SIG-M5 (cell line): Measurements from ENCODE around the gene CALD1.

ENCODE experiments used
- DNase-seq: peaks from one replicate; lab custom pipeline; 2025; lab: John Stamatoyannopoulos, UW

The CALD1 gene

DNA sequence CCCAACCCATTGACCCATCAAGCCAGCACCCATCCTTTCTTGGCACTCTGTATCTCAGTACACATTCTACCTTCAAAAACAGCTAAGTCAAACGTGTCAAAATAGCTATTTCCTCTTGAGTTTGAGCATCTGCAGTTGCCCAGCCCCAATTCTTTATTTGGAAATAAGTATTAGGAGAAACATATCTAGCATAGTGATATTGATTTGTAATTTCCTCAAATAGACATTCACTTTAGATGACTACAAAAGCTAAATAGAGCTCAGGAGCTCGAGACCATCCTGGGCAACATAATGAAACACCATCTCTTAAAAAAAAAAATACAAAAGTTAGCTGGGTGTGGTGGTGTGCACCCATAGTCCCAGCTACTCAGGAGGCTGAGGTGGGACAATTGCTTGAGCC, 147.6 kb downstream of the CALD1 start:
- no peak for DNase-seq

DNA sequence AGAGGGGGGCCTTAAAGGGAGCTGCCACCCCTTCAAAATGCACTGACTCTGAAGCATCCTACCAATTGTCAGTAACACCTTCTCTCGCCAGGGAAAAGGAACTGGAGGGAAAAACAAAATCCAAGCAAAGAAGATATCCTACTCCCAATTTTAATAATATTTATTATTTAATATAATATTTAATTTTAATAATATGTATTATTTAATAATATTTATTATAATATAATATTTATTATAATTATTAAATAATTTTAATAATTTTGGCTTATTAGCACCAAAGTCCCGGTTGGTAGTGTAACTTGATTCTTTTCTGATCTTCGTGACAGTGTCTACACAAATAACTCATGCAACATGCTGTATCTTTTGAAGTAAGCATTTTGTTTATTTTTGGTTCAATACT, 148.3 kb downstream of the CALD1 start:
- DNase-seq, result no peak

DNA sequence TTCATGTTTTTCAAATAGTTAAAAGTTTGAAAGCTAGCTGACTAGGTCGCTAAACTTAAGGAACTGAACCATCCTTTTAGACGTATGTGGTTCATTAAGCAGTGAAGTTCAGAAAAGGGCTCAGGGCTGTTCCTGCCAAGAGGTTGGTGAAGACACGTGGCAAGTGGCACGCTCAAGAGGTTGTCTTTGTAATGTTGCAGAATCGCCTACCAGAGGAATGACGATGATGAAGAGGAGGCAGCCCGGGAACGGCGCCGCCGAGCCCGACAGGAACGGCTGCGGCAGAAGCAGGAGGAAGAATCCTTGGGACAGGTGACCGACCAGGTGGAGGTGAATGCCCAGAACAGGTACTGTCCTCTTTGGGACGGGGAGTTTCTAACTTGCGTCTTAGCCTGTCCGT, 149.1 kb downstream of the CALD1 start:
- DNase-seq, result no peak

DNA sequence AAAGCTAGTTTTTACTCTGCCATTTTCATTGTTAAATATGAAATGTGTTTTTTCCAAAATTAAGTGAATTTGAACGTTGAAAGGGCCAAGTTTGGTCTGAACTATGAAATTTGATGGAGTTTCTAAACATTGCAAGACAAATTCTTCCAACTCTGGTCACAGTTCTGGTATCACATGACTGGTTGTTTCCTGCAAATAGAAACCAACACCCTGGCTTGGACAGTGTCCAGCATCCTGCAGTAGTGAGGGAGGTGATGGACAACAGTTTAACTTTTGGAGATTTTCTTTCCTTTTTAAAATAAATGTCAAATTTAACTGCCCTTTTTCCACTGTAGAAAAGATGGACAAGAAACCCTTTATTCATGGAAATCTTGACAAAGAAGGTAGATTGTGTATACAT, 152.1 kb downstream of the CALD1 start:
- no peak for DNase-seq

DNA sequence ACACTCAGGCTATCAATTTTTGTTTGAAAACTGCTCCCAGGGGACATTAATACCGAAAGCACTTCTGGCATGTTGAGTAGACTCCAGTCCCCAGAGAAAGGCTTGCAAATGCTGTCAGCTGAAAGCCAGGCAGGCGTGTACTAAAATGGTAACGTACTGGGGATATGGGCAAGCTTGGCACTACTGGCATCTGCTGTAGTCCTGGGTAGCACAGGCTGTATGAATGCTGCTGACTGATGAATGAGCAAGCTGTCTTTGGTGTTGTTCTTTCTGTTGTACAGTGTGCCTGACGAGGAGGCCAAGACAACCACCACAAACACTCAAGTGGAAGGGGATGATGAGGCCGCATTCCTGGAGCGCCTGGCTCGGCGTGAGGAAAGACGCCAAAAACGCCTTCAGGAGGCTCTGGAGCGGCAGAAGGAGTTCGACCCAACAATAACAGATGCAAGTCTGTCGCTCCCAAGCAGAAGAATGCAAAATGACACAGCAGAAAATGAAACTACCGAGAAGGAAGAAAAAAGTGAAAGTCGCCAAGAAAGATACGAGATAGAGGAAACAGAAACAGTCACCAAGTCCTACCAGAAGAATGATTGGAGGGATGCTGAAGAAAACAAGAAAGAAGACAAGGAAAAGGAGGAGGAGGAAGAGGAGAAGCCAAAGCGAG, 153.4 kb downstream of the CALD1 start:
- no peak for DNase-seq

DNA sequence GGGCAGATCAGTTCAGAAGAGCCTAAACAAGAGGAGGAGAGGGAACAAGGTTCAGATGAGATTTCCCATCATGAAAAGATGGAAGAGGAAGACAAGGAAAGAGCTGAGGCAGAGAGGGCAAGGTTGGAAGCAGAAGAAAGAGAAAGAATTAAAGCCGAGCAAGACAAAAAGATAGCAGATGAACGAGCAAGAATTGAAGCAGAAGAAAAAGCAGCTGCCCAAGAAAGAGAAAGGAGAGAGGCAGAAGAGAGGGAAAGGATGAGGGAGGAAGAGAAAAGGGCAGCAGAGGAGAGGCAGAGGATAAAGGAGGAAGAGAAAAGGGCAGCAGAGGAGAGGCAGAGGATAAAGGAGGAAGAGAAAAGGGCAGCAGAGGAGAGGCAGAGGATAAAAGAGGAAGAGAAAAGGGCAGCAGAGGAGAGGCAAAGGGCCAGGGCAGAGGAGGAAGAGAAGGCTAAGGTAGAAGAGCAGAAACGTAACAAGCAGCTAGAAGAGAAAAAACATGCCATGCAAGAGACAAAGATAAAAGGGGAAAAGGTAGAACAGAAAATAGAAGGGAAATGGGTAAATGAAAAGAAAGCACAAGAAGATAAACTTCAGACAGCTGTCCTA, 154.1 kb downstream of the CALD1 start:
- DNase-seq, result no peak

DNA sequence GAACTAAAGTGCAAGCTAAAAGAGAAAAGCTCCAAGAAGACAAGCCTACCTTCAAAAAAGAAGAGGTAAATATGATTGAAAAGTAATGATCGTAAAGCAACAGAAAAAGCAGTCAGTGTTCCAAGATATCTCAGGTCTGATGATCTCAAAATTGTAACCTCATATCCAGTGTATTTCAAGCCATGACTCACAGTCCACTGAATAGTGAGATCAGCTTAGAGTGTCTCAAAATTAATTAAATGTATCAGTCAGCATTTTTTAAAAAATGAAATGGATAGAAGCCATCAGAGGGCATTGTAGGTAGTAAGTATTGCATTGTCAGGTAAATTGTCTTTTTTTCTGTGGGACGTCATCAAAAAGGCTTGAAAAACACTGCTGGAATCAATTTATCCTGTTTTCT, 156.3 kb downstream of the CALD1 start:
- DNase-seq, result no peak

DNA sequence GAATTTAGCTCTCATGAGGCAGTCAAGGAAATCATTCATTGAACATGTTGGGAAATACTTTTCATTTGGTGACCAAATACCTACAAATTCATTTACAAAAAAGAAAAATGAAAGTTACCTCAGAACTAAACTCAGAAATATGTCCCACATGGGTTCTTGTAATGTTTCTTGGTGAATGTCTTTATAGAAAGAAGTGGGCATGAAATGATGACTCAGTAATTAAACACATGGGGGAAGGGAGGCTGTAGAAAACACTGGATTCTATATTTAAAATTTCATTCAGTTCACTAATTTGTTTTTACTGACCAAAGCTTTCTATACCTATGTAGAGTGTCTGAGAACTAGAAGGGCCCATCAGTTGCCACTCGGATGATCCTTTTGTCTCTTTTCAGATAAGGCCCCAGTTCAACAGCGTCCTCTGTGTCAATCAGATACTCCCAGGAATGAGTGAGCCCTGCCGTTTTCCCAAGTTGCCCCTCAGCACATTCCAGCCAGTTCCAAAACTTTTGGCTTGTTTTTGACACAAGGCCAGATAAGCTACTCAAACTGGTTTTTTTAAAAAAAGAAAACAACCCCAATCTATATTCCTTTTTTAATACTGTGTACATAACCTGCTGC, 157.6 kb downstream of the CALD1 start:
- DNase-seq, result no peak

DNA sequence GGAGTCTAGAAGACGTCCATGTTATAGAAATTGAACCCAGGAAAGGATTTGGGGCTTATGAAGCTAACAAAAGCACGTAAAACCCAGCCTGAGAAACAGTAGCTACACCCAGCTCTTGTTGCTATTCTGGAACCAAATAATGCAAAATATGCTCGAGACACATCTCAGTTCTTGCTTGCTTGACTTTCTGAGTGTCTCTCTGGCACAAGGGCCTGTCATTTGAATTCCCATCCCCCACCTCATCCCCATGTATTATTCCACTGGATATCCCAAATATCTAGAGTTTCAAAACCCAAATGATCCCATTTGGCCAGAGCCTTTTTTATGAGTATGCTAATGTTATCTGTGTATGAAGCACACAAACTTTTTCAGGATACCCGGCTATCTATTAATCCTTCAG, 158.7 kb downstream of the CALD1 start:
- no peak for DNase-seq

DNA sequence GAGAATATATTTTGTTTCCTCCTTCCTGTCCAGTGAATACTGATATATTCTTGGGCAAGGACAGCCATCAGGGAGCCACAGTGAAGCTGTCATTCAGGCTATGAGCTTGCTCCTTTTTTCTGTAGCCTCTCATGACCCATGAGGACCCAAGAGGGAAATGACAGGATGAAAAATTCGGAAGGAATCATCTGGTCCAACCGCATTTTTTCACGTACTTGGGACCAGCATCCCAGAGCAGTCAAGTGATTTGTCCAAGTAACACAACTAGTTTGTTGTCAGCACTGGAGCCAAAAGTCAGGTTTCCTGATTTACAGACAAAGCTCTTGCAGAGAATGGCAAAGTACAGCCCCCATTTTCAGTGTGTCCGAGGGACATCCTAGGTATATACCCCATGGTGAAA, 159.7 kb downstream of the CALD1 start:
- DNase-seq, result no peak

DNA sequence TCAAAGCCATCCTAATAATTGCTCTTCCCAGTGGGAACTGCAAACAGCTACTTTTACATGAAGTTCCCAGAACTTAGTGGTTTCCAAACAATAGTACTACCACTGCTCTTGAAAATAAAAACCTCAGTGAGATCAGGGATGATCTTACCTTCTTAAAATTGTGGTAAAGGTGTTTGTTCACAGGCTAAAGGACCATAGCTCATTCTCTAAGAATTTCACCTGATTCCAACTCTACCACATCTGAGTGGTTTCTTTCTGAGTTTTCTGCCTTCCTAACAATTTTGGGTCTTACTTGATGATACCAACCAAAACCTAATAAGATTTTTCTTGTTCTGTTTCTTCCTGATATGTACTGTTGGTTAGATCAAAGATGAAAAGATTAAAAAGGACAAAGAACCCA, 161.3 kb downstream of the CALD1 start:
- no peak for DNase-seq

DNA sequence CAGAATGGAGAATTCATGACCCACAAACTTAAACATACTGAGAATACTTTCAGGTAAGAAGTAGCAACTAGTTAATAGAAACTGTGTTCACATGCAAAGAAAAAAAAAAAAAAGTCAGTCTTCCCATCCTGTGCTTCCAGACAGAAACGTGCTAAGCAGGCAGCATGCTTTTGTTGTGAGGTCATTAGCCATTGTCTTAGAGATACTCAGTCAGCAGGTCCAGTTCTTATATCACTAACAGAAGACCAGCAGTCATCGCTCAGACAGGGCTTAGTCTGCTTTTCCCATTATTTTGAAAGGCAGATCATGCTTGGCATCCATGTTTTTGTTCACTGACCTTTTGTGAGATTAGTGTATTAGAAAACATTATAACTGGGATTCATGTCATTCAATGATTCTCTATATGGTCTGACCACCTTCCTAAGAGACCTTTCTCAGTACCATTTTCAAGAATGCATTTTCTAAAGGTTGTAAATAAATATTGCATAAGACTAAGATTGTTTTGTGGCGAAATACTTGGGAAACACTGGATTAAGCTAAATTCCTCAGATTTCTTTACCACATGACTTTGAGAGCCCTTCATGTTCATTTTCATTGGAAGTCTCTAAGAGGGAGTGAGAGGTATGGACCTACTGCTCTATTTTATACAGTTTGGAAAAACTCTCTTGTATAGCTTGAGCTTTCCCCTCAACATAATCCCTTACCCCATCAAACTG, 161.9 kb downstream of the CALD1 start:
- no peak for DNase-seq

DNA sequence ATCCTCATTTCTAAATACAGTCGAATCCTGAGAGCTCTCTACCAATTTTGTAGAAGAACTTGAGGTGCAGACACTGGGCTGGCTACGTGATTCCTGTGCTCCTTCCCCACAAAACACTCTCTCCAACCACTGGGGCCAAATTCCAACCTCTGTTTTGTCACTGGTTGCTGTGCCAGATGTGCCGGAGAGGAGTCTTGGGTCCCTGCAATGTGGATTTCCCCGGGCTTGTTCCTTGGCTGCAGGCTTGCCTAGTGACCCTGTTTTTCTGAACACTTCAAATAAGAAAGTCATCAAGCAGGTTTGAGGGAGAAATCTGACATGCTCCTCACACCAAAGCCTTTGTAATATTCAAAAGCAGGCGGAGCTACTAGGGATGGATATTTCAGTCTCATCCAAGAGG, 162.5 kb downstream of the CALD1 start:
- no peak for DNase-seq

DNA sequence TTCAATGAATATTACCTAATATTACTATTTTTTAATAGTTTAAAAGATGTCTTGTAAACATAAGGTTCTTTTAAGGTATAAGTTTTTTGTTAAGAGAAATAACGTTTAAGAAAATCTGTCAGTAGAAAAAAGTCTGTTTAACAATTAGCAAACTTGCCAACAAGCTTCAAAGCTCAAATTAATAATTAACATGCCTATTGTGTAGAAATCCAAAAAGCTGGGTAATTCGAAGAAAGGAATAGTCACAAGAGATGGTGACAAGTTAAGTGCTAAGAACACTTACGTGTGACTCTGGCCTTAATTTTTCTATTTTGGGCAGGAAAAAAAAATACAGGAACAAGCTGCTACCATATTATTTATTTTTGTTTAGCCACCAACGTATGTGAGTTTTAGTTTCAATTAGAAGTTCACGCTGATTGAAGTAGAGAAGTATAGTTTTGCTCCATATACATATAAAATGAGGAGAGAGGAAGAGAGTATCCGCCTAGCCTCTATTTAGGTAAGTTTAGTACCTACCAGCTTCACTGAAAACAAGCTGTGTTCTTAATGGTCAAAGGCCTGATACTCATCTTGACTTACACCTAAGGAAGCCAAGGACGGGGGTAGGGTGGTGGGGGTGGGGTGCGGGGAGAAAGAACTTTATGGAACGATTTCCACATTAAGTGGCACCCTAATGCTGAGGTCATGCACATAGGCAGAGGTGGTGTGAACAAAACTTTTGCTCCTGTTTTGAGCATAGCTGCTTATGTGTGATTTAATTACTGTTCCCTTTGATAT, 163.4 kb downstream of the CALD1 start:
- DNase-seq, result no peak

DNA sequence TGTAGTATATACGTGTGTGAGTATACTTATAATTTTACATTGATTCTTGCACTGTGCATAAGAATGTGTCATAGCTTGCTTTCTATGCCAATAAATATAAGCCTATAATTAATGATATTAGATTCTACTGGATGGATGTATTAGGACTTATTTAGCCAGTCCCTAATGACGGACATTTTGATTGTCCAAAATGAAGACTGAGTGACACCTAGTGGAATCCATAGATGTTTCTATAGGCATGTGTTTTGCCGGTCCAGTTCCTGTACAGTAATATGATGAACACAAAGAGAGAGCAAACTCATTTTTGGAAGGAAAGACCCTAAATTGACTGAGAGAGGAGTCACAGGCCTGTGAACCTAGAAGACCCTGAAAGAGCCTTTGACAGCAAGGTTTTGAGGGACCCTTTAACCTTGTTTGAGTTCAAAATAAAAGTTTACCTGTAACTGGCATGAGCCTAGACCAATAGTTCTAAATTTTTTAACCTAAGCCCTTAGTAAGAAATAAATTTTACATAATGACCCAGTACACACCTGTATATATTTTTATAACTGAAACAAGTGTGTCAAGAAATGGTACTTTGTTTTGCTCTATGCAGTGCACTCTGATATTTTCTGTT, 164.5 kb downstream of the CALD1 start:
- DNase-seq, result no peak

DNA sequence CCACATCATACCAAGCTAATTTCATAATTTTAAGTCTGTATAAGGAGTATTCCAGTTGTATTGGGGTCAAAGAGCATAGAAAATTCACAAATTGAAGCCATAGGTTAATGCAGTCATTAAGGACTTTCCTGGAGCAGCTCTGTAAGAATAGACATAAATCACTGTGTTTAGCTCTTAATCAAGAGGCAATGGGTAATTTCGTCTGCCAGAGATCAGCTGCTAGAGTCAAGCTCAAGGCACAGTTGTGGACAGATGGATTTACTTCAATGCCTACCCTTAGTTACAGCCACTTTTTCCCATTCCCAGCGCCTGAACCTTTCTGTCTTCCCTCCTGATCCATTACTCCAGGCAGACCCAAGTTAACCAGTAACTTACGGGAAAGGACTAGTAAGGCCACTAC, 166.3 kb downstream of the CALD1 start:
- DNase-seq, result no peak

DNA sequence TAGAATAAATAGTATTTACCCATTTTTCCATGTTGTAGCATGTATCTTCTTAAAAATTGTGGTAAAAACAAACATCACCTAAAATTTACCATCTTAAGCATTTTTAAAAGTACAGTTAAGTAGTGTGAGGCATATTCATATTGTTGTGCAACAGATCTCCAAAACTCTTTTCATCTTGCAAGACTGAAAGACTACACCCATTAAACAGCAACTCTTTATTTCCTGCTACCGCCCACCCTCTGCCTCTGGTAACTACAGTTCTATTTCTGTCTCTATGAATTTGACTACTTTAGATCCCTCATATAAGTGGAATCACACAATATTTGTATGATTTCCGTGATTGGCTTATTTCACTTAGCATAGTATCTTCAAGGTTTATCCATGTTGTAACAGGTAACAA, 166.8 kb downstream of the CALD1 start:
- no peak for DNase-seq

DNA sequence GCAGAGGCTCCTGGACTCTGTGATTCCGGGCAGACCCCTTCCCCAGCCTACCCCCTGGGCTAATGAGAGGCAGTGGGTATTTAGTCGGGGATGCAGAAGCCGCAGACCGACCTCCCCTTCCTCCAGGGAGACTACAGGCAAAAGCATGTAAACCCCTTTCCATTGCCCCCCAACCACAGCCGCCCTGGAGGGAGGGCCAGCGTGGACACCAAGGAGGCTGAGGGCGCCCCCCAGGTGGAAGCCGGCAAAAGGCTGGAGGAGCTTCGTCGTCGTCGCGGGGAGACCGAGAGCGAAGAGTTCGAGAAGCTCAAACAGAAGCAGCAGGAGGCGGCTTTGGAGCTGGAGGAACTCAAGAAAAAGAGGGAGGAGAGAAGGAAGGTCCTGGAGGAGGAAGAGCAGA, 167.9 kb downstream of the CALD1 start:
- no peak for DNase-seq

DNA sequence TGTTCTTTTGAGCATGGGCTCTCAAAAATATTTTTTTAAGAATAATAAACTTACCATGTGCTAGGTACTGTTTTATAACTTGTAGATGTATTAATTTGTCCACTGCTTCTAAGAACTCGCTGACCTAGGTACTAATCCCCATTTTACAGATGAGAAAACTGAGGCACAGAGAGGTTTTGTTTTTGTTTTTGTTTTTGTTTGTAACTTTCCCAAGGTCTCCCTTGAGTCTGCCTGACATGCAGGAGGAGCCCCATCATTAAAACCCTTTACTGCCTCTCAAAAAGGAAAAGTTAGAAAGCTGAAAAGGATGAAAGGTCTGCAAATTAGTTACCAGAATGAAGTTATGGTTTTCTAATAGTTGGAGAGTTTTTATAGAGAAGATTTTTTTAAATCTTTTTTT, 168.4 kb downstream of the CALD1 start:
- no peak for DNase-seq

DNA sequence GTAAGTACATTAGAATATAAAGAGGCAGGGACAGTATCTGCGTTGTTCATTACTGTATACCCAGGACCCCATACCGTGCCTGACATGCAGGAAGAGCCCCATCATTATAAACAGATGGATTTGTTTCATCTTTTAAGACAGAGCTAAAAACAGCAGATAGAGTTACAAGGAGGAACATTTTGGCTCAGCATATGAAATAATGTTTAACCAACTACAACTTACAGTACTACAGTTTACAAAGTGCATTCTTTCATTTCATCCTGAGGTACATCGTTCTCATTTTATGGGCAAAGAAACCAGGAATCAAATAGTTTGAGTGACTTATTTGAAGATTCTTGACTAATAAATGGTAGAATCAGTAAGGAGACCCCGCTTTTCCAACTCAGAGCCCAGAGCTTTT, 168.8 kb downstream of the CALD1 start:
- DNase-seq, result no peak

DNA sequence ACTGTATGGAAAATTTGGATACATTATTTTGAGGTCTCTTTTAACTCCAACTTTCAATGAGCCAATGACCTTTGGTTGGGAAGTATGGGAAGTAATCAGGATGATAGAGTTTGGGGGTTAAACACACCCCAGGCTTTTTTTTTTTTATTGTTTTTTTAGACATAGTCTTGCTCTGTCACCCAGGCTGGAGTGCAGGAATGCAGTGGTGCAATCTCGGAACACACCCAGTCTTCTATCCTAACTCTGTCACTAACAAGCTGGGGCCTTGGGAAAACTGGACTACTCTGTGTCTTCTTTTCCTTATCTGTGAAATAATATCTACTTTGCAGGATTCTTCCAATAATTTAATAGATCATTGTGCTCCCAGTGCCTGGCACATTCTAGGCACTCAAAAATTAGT, 169.3 kb downstream of the CALD1 start:
- no peak for DNase-seq

DNA sequence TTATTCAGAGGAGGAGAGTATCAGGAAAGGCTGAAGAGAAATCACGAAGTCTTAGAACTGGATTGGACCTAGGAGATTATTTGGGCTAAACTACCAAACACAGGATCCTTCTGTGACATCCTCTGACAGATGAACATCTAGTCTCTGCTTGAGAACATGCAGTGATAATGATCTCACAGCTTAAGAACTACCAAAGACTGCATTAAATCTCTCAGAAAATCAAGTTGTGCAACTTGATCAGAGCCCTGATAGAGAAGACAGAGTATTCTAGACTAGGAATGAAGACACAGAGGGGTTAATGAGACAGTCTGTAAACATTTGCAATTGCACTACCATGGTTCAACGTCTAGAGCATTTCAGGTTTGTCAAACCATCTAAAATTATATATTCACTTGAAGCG, 169.7 kb downstream of the CALD1 start:
- DNase-seq, result no peak
